Neural crest cell (in vitro differentiated cells): ENCODE results near the gene GADD45B. TPM values are rescaled to one million over a fixed set of nuclear protein-coding genes. Genes with fewer than 3 reads are reported as not detected.

Source experiments
- DNase-seq: peaks from one replicate; pipeline ENCODE4 v3.0.0; 2021; ENCODE audit warnings: low read depth, mixed read lengths, low spot score
- H3K27ac Mint-ChIP-seq: one replicate; pipeline ENCODE4 v1.8.0; 2021; ENCODE audit warnings: mild to moderate bottlenecking, mixed read lengths; ENCODE audit not compliant: unreplicated experiment
- H3K27me3 Mint-ChIP-seq: 2 replicates; pipeline ENCODE4 v1.8.0; 2021; ENCODE audit warnings: low read depth, mild to moderate bottlenecking, mixed read lengths
- H3K36me3 Mint-ChIP-seq: 2 replicates; pipeline ENCODE4 v1.8.0; 2021; ENCODE audit warnings: low read depth, mild to moderate bottlenecking, mixed read lengths
- H3K4me1 Mint-ChIP-seq: 2 replicates; pipeline ENCODE4 v1.8.0; 2021; ENCODE audit warnings: mixed read lengths
- H3K4me3 Mint-ChIP-seq: one replicate; pipeline ENCODE4 v1.8.0; 2021; ENCODE audit warnings: mild to moderate bottlenecking, mixed read lengths
- H3K9me3 Mint-ChIP-seq: 2 replicates; pipeline ENCODE4 v1.8.0; 2021; ENCODE audit warnings: mixed read lengths
- microRNA-seq: library from miRNA; unstranded; fragments of <30 nt; microRNA quantifications from one replicate; pipeline ENCODE4, GENCODE V29; 2020
- total RNA-seq: library from RNA; stranded (reverse); gene quantifications from 2 replicates; pipeline ENCODE4 v1.2.1, GENCODE V29; 2021
- TF ChIP-seq, protein P1 (sequence below): fragments of 200-600 bp; sonication (generic); conservative IDR thresholded peaks from 2 replicates; pipeline ENCODE4 v1.5.0; 2021; ENCODE audit warnings: antibody characterized with exemption, mild to moderate bottlenecking

Gene GADD45B
- total RNA-seq, 1 donor from 2014 or later: 4.1 TPM

DNA sequence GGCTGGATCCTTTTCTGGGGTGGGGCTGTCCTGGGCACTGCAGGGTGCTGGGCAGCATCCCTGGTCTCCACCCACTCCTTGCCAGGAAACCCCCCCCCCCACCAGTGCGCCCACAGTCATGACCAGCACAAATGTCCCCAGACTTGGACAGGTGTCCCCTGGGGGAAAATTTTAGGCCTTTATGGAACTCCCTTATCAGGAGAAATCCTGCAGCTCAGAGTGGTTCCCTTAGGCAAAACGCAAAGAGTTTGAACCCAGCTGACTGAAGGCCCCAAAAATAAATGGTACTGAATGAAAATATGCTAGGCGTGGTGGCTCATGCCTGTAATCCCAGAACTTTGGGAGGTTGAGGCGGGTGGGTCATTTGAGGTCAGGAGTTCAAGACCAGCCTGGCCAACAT, 51.8 kb downstream of the GADD45B start:
- DNase-seq: no peak
- H3K4me1 Mint-ChIP-seq: peaks cover 15% of the 10 kb centered on the region
- H3K27ac Mint-ChIP-seq: no peak overlapping the region
- no peaks in the 10 kb centered on the region for H3K27me3 Mint-ChIP-seq
- H3K4me3 Mint-ChIP-seq: no peak overlapping the region
- peaks cover 3% of the 10 kb centered on the region for H3K36me3 Mint-ChIP-seq
- TF ChIP-seq, protein P1, sequence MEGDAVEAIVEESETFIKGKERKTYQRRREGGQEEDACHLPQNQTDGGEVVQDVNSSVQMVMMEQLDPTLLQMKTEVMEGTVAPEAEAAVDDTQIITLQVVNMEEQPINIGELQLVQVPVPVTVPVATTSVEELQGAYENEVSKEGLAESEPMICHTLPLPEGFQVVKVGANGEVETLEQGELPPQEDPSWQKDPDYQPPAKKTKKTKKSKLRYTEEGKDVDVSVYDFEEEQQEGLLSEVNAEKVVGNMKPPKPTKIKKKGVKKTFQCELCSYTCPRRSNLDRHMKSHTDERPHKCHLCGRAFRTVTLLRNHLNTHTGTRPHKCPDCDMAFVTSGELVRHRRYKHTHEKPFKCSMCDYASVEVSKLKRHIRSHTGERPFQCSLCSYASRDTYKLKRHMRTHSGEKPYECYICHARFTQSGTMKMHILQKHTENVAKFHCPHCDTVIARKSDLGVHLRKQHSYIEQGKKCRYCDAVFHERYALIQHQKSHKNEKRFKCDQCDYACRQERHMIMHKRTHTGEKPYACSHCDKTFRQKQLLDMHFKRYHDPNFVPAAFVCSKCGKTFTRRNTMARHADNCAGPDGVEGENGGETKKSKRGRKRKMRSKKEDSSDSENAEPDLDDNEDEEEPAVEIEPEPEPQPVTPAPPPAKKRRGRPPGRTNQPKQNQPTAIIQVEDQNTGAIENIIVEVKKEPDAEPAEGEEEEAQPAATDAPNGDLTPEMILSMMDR: no peak
- no peaks in the 10 kb centered on the region for H3K9me3 Mint-ChIP-seq

Small RNAs within 50 kb of the gene (microRNA-seq; reads per million reads assigned to microRNA genes)
- gene MIR7108: 21.3 reads per million, percentile 35 among the genes with 10 or more reads in this experiment

Other genes starting within 250 kb of the GADD45B start
- gene PLEKHJ1, start 239.8 kb upstream of the GADD45B start, total RNA-seq: 132 and 137 TPM in 2 replicates
- 186 and 189 TPM in 2 replicates for gene SF3A2, start 239.3 kb upstream of the GADD45B start, total RNA-seq
- 71.6 and 79.1 TPM in 2 replicates for gene AMH, start 226.8 kb upstream of the GADD45B start, total RNA-seq
- gene JSRP1, start 219.7 kb upstream of the GADD45B start, total RNA-seq: 0.40 and 0.71 TPM in 2 replicates
- gene PEAK3, start 194.0 kb upstream of the GADD45B start, total RNA-seq: not detected in 2 replicates
- not detected in 2 replicates for gene LINGO3, start 168.0 kb upstream of the GADD45B start, total RNA-seq
- 191 and 198 TPM in 2 replicates for gene LSM7, start 147.5 kb upstream of the GADD45B start, total RNA-seq
- 117 and 119 TPM in 2 replicates for gene SPPL2B, start 147.4 kb upstream of the GADD45B start, total RNA-seq
- 0.12 TPM in 1 of 2 replicates, not detected in the other for gene TMPRSS9, start 115.9 kb upstream of the GADD45B start, total RNA-seq
- gene TIMM13, start 48.5 kb upstream of the GADD45B start, total RNA-seq: 145 and 155 TPM in 2 replicates
- 201 and 206 TPM in 2 replicates for gene LMNB2, start 19.2 kb upstream of the GADD45B start, total RNA-seq
- 13.9 and 15.1 TPM in 2 replicates for gene GNG7, start 226.6 kb downstream of the GADD45B start, total RNA-seq
- 19.9 and 24.4 TPM in 2 replicates for gene DIRAS1, start 245.2 kb downstream of the GADD45B start, total RNA-seq